Caco-2 (cell line): ENCODE results near the gene EMX1. TPM values are rescaled to one million over a fixed set of nuclear protein-coding genes. Genes with fewer than 3 reads are reported as not detected.

Experiments used
- BruUV-seq: library from RNA; stranded (reverse); fragments of 400-500 nt; replicated peaks from 2 replicates; lab custom pipeline; 2021; lab: Mats Ljungman, UMichigan
- CTCF ChIA-PET: fragments of 300-600 bp; sonication (Branson Sonifier 250); formaldehyde crosslinking; loops from one replicate; lab custom pipeline; 2022; ENCODE audit warnings: antibody characterized with exemption; lab: Charles Lee
- POLR2A ChIA-PET: fragments of 300-600 bp; sonication (Branson Sonifier 250); formaldehyde crosslinking; loops from one replicate; lab custom pipeline; 2022; ENCODE audit warnings: antibody characterized with exemption; lab: Charles Lee
- DNase-seq, 2 experiments: peaks; one replicate each; pipeline versions ENCODE4 v3.0.0 to v3.0.0-alpha.2; 2020 to 2022
- H3K27me3 ChIP-seq: replicated peaks from 2 replicates; pipeline ENCODE4 v1.6.0; 2011; ENCODE audit warnings: low read length; ENCODE audit not compliant: control insufficient read depth, insufficient read depth
- H3K36me3 ChIP-seq: 2 replicates; pipeline ENCODE4 v1.5.1; 2011; ENCODE audit warnings: low read length; ENCODE audit not compliant: control insufficient read depth, insufficient read depth
- H3K4me1 ChIP-seq: fragments of 250-450 bp; sonication (Bioruptor Pico); 2 replicates; pipeline ENCODE4 v1.5.1; 2020; ENCODE audit warnings: mild to moderate bottlenecking
- H3K4me3 ChIP-seq: 2 replicates; pipeline ENCODE4 v1.5.1; 2011; ENCODE audit warnings: low read depth, mild to moderate bottlenecking, control low read depth, low read length
- H3K9me3 ChIP-seq: fragments of 250-450 bp; sonication (Bioruptor Pico); 2 replicates; pipeline ENCODE4 v1.5.1; 2020; ENCODE audit warnings: mild to moderate bottlenecking, moderate library complexity
- H3K27ac Mint-ChIP-seq: one replicate; pipeline ENCODE4 v1.8.0; 2022; ENCODE audit warnings: mixed read lengths; ENCODE audit not compliant: unreplicated experiment
- H3K27me3 Mint-ChIP-seq: one replicate; pipeline ENCODE4 v1.8.0; 2022; ENCODE audit warnings: mixed read lengths; ENCODE audit not compliant: insufficient read depth, unreplicated experiment
- H3K36me3 Mint-ChIP-seq: one replicate; pipeline ENCODE4 v1.8.0; 2022; ENCODE audit warnings: mild to moderate bottlenecking, mixed read lengths; ENCODE audit not compliant: insufficient read depth, unreplicated experiment
- H3K4me1 Mint-ChIP-seq: one replicate; pipeline ENCODE4 v1.8.0; 2022; ENCODE audit warnings: low read depth, mixed read lengths; ENCODE audit not compliant: unreplicated experiment
- H3K4me3 Mint-ChIP-seq: one replicate; pipeline ENCODE4 v1.8.0; 2022; ENCODE audit warnings: mild to moderate bottlenecking, moderate library complexity, mixed read lengths; ENCODE audit not compliant: unreplicated experiment
- H3K9me3 Mint-ChIP-seq: one replicate; pipeline ENCODE4 v1.8.0; 2022; ENCODE audit warnings: mixed read lengths; ENCODE audit not compliant: unreplicated experiment
- CTCF ChIP-seq, 2 experiments: fragments of 200-600 bp in 1 of 2; IDR thresholded peaks; 1 replicate in 1 of 2; 2 replicates in 1 of 2; pipeline versions ENCODE4 v1.5.1 to v1.8.0; 2011 to 2022; ENCODE audit warnings: antibody characterized with exemption in 1 of 2, control low read depth in 1 of 2, inconsistent platforms in 1 of 2, low read depth in 1 of 2, low read length in 1 of 2, mild to moderate bottlenecking in 1 of 2, moderate library complexity in 1 of 2; ENCODE audit not compliant: insufficient read depth in 1 of 2, severe bottlenecking in 1 of 2, unreplicated experiment in 1 of 2
- intact Hi-C: fragments of 100-400 bp; cut with micrococcal nuclease; formaldehyde crosslinking; loops from one replicate; pipeline ENCODE4 v1.10.0; 2022; ENCODE audit not compliant: unreplicated experiment
- total RNA-seq: library from RNA; stranded (reverse); gene quantifications from 2 replicates; pipeline ENCODE4 v1.2.3, GENCODE V29; 2022

EMX1 gene
- total RNA-seq, 1 experiment from 2014 or later, result 3.6 TPM

GRCh38 chr2:72888438-72889202, 28.7 kb upstream of the EMX1 start:
- ChIA-PET POLR2A (no interaction called here), CTCF (interaction anchor here (0.6 to 2.9 kb wide), 10 partner anchors 17 to 324 kb away, joined by 3 to 18 read pairs (median 4); partner anchors contain the start of genes EMX1 and SFXN5)
- Histone ChIP-seq H3K9me3 (no peaks in the 10 kb centered on the region), H3K4me1 (peaks cover 21% of the 10 kb centered on the region), H3K4me3 (peak overlapping the region; percentile 80), H3K36me3 (no peaks in the 10 kb centered on the region; the same call in 1 of the 2 replicates), H3K27me3 (no peaks in the 10 kb centered on the region)
- Mint-ChIP-seq H3K4me1 (peaks cover 7% of the 10 kb centered on the region), H3K27ac (no peak overlapping the region), H3K36me3 (peaks cover 10% of the 10 kb centered on the region), H3K9me3 (no peaks in the 10 kb centered on the region), H3K4me3 (peak overlapping the region; percentile 85), H3K27me3 (no peaks in the 10 kb centered on the region)
- DNase-seq, result no peak
- no peak for TF ChIP-seq CTCF (IDR thresholded peaks at IDR 0.05; ENCODE audit: insufficient read depth in 1 of 2, low read depth in 1 of 2, low read length in 1 of 2, severe bottlenecking in 1 of 2, unreplicated experiment in 1 of 2)
- no TSS peak for BruUV-seq
- intact Hi-C loops, result loop anchor here (1.0 to 5.0 kb wide), 2 partner anchors 117 to 379 kb away; no protein-coding TSS in a partner anchor

DNA sequence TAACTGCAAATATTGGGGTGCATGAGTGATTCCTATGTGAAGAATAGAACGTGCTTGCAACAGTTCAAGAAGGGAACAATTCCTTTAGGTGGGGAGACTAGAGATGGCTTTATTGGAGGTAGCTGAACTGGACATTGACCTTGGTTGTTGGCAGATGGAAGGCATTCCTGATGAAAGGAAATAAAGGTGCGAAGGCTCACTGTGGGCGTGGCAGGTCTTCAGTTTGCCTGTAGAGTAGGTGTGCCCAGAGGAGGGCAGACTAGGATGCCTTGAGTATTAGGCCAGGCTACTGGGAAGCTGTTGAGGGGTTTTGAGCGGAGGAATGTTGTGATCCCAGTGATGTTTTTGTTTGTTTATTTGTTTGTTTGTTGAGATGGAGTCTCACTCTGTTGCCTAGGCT, 27.3 kb upstream of the EMX1 start:
- Histone ChIP-seq H3K4me1 (peaks cover 21% of the 10 kb centered on the region), H3K27me3 (no peaks in the 10 kb centered on the region), H3K36me3 (no peaks in the 10 kb centered on the region; the same call in 1 of the 2 replicates), H3K4me3 (no peak overlapping the region), H3K9me3 (no peaks in the 10 kb centered on the region)
- Mint-ChIP-seq H3K4me3 (no peak overlapping the region), H3K27me3 (no peaks in the 10 kb centered on the region), H3K36me3 (peaks cover 10% of the 10 kb centered on the region), H3K4me1 (peaks cover 7% of the 10 kb centered on the region), H3K9me3 (no peaks in the 10 kb centered on the region), H3K27ac (no peak overlapping the region)
- ChIA-PET CTCF (interaction anchor here (0.5 to 1.1 kb wide), 5 partner anchors 84 to 684 kb away, joined by 3 to 4 read pairs (median 3); no protein-coding TSS in a partner anchor), POLR2A (interaction anchor here (0.6 kb wide), 1 partner anchor 322 kb away, joined by 9 read pairs; no protein-coding TSS in a partner anchor)
- no TSS peak for BruUV-seq
- no peak for DNase-seq
- TF ChIP-seq CTCF (IDR thresholded peaks at IDR 0.05; ENCODE audit: insufficient read depth in 1 of 2, low read depth in 1 of 2, low read length in 1 of 2, severe bottlenecking in 1 of 2, unreplicated experiment in 1 of 2), result no peak
- intact Hi-C loops, result loop anchor here (5.0 kb wide), 1 partner anchor 377 kb away; no protein-coding TSS in a partner anchor

DNA sequence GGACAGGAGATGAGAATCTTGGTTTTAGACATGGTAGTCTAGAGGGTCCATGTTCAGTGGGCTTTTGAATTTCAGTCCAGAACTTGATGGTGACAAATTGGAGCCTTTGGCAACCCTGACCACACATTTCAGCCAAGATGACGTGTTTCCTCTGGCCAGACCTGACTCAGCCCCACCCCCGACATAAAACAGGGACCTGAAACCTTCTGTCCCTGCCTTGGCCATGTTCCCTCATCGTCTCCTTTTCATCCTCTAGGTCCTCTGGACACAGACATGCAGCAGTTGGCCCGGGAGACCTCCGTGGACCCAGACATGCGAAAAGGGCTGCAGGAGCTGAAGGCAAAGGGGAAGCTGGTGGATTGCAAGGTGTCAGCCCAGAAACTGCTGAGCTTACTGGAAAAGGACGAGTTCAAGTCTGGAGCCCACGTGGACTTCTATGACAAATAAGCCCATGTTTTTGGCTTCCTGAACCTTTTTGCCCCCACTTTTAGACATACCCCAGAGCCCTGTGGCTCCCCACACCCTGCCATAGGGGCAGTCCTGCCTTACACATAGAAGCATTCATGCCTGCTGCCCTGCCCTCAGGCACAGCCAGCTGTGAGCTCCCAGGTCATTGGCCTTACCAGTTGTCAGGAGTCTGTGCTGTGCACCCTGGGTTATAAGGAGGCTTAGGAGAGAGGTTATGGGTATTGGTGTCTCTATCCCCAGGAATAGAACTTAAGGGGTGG, 26.1 kb upstream of the EMX1 start:
- Histone ChIP-seq H3K27me3 (no peaks in the 10 kb centered on the region), H3K36me3 (no peaks in the 10 kb centered on the region; the same call in 1 of the 2 replicates), H3K4me1 (peaks cover 12% of the 10 kb centered on the region), H3K9me3 (no peaks in the 10 kb centered on the region), H3K4me3 (no peak overlapping the region)
- no peak overlapping the region for H3K4me3 Mint-ChIP-seq
- H3K27ac Mint-ChIP-seq, result no peak overlapping the region
- peaks cover 14% of the 10 kb centered on the region for H3K4me1 Mint-ChIP-seq
- BruUV-seq, result no TSS peak
- ChIA-PET POLR2A (no interaction called here), CTCF (interaction anchor here (0.6 to 3.0 kb wide), 3 partner anchors 42 to 292 kb away, joined by 3 to 62 read pairs (median 14); no protein-coding TSS in a partner anchor)
- no peaks in the 10 kb centered on the region for H3K9me3 Mint-ChIP-seq
- H3K27me3 Mint-ChIP-seq, result no peaks in the 10 kb centered on the region
- no peak for TF ChIP-seq CTCF (IDR thresholded peaks at IDR 0.05; ENCODE audit: insufficient read depth in 1 of 2, low read depth in 1 of 2, low read length in 1 of 2, severe bottlenecking in 1 of 2, unreplicated experiment in 1 of 2)
- DNase-seq, result no peak
- peaks cover 10% of the 10 kb centered on the region for H3K36me3 Mint-ChIP-seq
- intact Hi-C loops, result no loop called here
